SIG-M5 treated with dmso at 0.1 percent for 504 hours (cell line): ENCODE results near the gene DAGLA.
A peak's percentile ranks its signal among the peaks of the same experiment; 100 is the strongest.

Source experiments
- DNase-seq: peaks from one replicate; lab custom pipeline; 2025; ENCODE audit not compliant: unreplicated experiment; lab: John Stamatoyannopoulos, UW

Gene DAGLA

GRCh38 chr11:61775606-61776554 lies 95.7 kb downstream of the DAGLA start:
- DNase-seq = no peak

DNA sequence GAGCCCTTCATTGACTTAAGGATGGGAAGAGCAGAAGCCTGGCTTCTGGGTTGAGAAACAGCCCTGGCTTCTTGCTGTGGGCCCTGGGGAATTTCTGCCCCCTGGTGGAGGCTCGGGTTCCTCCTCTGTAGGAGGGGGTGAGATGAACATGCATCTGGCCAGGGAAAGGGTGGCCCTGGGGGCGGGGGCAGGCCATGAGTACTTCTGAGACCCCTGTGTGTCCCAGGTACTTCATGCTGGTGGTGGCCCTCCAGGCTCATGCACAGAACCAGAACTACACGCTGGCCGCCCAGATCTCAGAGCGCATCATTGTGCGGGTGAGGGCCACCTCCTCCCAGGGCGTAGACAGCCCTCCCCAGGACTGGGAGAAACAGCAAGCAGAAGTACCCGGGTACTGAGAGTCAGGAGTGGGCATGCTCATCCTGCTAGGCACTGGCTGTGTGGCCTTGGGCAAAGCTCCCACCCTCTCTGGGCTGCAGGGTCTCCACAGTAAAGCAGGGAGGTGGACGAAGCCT lies 96.4 kb downstream of the DAGLA start:
- DNase-seq = peak; percentile 64

DNA sequence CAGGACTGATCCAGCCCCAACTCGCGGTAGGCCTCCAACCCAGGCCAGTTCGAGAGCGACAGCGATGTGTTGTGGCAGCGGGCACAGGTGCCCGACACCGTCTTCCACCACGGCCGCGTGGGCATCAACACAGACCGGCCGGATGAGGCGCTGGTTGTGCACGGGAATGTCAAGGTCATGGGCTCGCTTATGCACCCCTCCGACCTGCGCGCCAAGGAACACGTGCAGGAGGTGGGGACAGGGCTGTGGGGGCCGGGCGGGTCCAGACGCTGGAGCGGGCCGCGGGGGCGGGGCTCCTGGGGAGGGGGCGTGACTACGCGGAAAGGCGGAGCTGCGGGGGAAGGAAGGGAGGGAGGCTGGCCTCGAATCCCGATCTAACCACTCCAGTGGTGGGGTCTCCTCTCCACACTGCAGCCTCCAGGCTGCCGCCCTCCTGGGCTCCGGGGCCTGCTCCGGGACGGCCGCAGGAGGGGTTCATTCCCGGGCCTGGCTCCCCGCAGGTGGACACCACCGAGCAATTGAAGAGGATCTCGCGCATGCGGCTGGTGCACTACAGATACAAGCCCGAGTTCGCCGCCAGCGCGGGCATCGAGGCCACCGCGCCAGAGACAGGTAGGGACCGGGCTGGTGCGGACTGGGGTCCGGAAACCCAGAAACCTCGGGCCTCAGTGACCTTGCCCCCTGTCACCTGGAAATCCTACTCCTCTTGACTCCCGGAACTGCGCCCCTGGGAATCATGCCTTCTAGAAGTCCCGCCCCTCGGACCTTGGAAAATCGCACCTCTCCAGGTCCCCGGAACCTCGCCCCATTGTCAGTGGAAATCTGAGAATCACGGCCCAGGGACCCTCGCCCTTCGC lies 97.3 kb downstream of the DAGLA start:
- no peak for DNase-seq

GRCh38 chr11:61778357-61778886 lies 98.2 kb downstream of the DAGLA start:
- no peak for DNase-seq

- DNase-seq = no peak
Observed at GRCh38 chr11:61778920-61779650, 98.9 kb downstream of the DAGLA start.

DNA sequence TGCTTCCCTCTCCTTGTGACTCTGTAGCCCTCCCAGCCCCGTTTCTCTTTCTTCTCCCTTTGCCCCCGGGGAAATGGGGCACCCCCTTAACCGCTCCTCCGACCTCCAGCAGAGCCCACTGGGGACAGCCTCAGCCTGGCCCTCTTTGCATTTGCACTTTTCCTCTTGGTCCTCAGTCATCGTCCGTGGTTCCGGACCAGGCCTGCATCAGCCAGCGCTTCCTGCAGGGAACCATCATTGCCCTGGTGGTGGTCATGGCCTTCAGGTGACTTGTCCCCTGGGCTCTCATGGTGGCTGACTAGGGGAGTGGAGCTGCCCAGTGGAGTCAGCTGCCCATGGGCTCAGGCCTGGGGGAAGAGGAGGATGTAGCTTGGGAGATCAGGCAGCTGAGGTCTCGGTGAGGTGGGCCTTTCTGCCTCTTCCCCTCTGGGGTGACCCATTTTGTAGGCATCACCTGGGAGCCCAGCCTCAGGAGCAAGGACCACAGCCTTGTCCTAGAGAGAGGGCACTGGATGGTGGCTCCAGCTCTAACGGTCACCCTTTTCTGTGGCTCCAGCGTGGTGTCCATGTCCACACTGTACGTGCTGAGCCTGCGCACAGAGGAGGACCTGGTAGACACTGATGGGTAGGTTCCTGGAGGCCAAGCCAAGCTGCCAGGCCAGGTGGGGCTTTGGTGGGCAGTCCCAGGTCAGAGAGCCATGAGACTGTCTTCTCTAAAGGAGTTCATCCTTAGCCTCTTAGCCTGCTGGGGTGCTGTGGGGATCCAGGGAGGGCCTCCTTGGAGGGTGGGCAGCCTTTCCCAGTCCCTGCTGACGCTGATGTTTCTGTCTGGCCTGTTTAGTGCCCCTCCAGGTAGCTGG lies 99.7 kb downstream of the DAGLA start:
- DNase-seq = no peak

GRCh38 chr11:61780581-61781162 lies 100.5 kb downstream of the DAGLA start:
- DNase-seq = no peak

DNA sequence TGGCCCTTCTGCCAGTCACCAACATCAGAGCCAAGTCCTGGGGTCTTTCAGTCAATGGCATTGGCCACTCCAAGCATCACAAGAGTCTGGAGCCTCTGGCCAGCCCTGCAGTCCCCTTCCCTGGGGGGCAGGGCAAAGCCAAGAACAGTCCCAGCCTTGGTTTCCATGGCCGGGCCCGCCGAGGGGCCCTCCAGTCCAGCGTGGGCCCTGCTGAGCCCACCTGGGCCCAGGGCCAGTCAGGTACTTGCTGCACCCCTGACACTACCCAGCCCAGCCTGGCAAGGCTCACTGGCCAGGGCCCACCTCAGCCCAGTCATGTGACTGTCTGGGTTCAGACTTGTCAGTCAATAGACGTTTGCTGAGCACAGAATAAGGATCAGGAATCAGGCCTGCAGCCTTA lies 101.4 kb downstream of the DAGLA start:
- no peak for DNase-seq

DNA sequence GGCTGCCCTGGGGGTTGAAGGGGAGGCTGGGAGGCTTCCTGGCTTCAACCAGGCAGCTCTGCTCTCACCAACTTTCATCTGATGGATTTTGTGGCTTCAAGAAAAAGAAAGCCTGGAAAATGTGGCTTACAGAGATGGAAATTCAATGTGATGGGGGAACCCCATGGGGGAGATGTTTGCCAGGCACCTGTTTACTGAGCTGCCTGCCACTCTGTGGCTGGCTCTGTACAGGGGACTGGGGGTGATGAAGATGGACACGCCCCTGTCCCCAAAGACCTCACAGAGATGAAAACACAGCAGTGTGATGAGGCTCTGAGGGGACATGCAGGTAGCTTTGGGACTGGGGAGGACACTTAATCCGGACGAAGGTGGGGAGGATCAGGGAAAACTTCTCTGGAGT lies 102.1 kb downstream of the DAGLA start:
- no peak for DNase-seq

DNA sequence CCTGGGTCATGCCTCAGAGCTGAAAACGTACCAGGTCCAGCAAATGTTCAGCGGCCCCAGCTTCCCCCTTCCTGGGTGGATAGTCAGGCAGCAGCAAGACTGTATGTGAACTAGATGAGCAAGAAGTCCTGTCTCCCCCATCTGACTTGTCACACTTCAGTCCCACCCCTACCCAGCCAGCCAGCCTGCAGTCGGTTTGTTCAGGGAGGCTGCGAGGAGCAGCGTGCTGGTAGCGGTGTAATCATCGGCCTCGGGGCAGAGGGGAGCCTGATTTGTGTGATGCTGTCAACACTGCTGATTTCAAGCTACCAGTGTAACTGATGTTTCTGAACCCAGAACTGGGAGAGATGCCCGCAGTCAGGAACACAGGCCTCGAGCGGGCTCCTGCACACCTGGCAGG lies 102.7 kb downstream of the DAGLA start:
- no peak for DNase-seq

DNA sequence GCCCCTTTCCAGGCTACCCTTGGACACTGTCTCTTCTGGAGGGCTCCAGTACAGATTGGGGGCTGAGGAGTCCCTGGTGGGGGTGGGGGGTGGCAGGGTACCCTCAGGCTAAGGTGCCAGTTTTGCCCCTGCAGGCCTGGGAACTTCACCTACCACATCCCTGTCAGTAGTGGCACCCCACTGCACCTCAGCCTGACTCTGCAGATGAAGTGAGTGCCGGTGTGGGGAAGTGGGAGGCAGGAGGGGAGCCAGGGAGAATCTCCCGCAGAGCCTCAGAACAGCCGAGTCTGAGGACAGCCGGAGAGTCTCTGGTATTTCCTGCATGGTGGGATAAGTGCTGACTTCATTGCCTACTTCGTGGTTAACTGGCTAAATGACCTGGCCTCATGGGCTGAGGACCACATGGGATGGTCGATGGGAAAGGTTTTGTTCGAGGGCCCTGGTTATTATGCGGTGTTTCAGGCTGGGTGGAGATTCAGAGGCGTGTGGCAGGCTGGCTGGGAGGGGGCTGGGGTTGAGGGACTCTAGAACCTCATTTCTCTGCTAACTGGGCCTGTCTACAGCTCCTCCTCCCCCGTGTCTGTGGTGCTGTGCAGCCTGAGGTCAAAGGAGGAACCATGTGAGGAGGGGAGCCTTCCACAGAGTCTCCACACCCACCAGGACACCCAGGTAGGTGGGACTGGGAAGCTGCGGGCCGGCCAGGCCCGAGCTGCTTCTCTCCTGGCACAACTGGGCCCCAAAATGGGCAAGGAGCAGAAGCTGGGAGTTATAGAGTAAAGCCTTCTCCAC lies 103.7 kb downstream of the DAGLA start:
- DNase-seq = no peak

DNA sequence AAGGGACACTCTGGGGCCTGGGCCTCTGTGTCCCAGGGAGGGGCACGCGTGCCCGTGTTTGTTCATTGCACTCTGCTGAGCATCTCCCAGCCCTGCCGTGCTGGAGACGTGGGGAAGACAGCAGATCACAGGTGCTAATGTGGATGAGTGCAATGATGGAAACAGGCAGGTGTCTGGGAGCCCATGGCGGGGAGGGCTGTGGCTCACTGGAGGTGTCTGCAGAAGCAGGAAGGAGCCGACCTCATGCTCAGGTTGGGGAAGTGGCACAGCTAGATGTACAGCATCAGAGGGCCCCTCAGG lies 104.3 kb downstream of the DAGLA start:
- DNase-seq = no peak

DNA sequence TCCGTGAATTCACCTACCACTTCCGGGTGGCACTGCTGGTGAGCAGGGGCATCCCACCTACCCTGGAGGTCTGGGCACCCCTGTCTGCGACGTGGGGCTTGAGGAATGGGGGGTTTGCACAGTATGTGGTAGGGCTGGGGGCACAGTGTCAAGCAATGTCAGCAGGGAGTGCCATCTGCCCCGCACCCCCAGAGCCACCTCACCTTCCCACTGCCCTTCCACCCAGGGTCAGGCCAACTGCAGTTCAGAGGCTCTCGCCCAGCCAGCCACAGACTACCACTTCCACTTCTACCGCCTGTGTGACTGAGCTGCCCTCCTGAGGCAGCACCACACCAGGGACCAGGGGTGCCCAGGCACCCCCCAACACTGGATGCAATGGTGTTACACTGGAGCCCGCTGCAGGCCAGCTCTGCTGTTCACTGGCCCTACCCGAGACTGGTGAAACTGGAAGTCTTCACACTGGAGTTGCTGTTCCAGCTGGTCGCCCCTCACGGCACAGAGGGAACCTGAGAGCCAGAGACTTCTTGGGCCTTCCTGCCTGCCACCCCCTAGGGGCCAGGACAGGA lies 105.7 kb downstream of the DAGLA start:
- DNase-seq = no peak

GRCh38 chr11:61787928-61788491 lies 107.8 kb downstream of the DAGLA start:
- peak; percentile 44 for DNase-seq

- peak; percentile 45 for DNase-seq
Observed at GRCh38 chr11:61791737-61792309, 111.6 kb downstream of the DAGLA start.

- DNase-seq = peak; percentile 89
Observed at GRCh38 chr11:61792310-61793082, 112.3 kb downstream of the DAGLA start, which contains the start of the genes FEN1 and TMEM258. FEN1 (plus strand) TSS chr11:61792911; CDS start chr11:61795362, 2,451 bp downstream. TMEM258 (minus strand) TSS chr11:61792599; CDS start chr11:61792558, 41 bp downstream.
